Suppressor macrophage (primary cell): ENCODE measurements around the gene DGKG.

Experiments used
- DNase-seq, 4 experiments: peaks; one replicate each; pipeline ENCODE4 v3.0.0-alpha.2; 2020 to 2022

DGKG gene

GRCh38 chr3:186107215-186108105 lies 254.6 kb downstream of the DGKG start:
- peak; percentile 60 to 77 (median 74) for DNase-seq

- DNase-seq = peak in 3 of 4 experiments; percentile 34 to 51 (median 39)
Observed at GRCh38 chr3:186105543-186105942, 256.5 kb downstream of the DGKG start.

GRCh38 chr3:186102687-186103086 lies 259.3 kb downstream of the DGKG start:
- DNase-seq = no peak

GRCh38 chr3:186100398-186100797 lies 261.6 kb downstream of the DGKG start:
- DNase-seq = no peak

- DNase-seq = no peak
Observed at GRCh38 chr3:186099178-186099577, 262.9 kb downstream of the DGKG start.

GRCh38 chr3:186098740-186099139 lies 263.3 kb downstream of the DGKG start:
- no peak for DNase-seq

GRCh38 chr3:186097663-186098451 lies 264.2 kb downstream of the DGKG start:
- peak in 3 of 4 experiments; percentile 45 to 62 (median 56) for DNase-seq

GRCh38 chr3:186097317-186097662 lies 264.7 kb downstream of the DGKG start:
- DNase-seq = no peak
